GM12878 (cell line): Measurements from ENCODE around the gene GALNTL6.

Experiments used
- CHD1 ChIP-seq: IDR thresholded peaks from 2 replicates; pipeline ENCODE4 v1.6.1; 2012; ENCODE audit warnings: low read depth, low read length, improper control_type of control experiment
- EP300 ChIP-seq, 2 experiments: fragments of 150-350 bp in 1 of 2; IDR thresholded peaks; 2 replicates each; pipeline ENCODE4 v1.6.1; 2011 to 2012; ENCODE audit warnings: low read depth in 2 of 2, low read length in 2 of 2, borderline replicate concordance in 1 of 2, improper control_type of control experiment in 1 of 2, inconsistent platforms in 1 of 2; ENCODE audit not compliant: control insufficient read depth in 1 of 2
- HDAC6 ChIP-seq: fragments of 200-600 bp; sonication (generic); IDR thresholded peaks from one replicate; pipeline ENCODE4 v1.8.0; 2017; ENCODE audit warnings: antibody characterized with exemption; ENCODE audit not compliant: unreplicated experiment
- JUND ChIP-seq: IDR thresholded peaks from 2 replicates; pipeline ENCODE4 v1.6.1; 2012; ENCODE audit warnings: low read depth, mild to moderate bottlenecking, low read length, improper control_type of control experiment, moderate library complexity
- POLR2A ChIP-seq: IDR thresholded peaks from 2 replicates; pipeline ENCODE4 v1.6.1; 2011; ENCODE audit warnings: low read depth, mild to moderate bottlenecking, low read length
- POLR2AphosphoS2 ChIP-seq: IDR thresholded peaks from 2 replicates; pipeline ENCODE4 v1.6.1; 2011; ENCODE audit warnings: low read depth, mild to moderate bottlenecking, low read length, improper control_type of control experiment, moderate library complexity
- RELA ChIP-seq: fragments of 450-650 bp; IDR thresholded peaks from 2 replicates; pipeline ENCODE4 v1.8.0; 2014; ENCODE audit warnings: borderline replicate concordance; ENCODE audit not compliant: partially characterized antibody
- ZBTB33 ChIP-seq: fragments of 450-650 bp; IDR thresholded peaks from 2 replicates; pipeline ENCODE4 v1.6.1; 2017; ENCODE audit warnings: mild to moderate bottlenecking
- ZNF207 ChIP-seq: fragments of 450-650 bp; IDR thresholded peaks from 2 replicates; pipeline ENCODE4 v1.6.1; 2014; ENCODE audit warnings: antibody characterized with exemption, mild to moderate bottlenecking, borderline replicate concordance
- TF ChIP-seq, protein P1 (sequence below), 3 experiments: IDR thresholded peaks in 2 of 3; conservative IDR thresholded peaks in 1 of 3; 2 replicates each; pipeline ENCODE4 v1.5.1; 2011; ENCODE audit warnings: low read depth in 3 of 3, low read length in 3 of 3, mild to moderate bottlenecking in 3 of 3, control low read depth in 2 of 3, moderate library complexity in 2 of 3, inconsistent platforms in 1 of 3, mixed read lengths in 1 of 3; ENCODE audit not compliant: control insufficient read depth in 2 of 3, insufficient read depth in 1 of 3; ENCODE audit errors: extremely low read depth in 1 of 3

DNA sequence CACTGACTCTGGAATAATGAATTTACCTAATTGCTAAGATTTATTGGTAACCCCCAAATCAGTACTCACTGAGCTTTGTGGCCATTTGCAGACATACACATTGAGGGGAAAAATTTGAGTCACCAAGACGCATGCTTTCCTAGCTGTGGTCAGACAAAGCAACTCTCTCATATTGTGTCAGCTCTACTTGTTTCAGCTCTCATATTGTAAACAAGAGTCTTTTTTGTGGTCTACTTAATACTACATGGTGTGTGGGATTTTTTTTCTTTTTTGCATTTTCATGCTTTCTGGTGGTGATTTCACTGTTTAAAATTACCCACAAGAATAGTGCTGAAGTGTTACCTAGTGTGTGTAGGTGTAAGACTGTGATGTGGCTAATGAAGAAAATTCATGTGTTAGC lies 927.2 kb downstream of the GALNTL6 start:
- TF ChIP-seq, protein P1, sequence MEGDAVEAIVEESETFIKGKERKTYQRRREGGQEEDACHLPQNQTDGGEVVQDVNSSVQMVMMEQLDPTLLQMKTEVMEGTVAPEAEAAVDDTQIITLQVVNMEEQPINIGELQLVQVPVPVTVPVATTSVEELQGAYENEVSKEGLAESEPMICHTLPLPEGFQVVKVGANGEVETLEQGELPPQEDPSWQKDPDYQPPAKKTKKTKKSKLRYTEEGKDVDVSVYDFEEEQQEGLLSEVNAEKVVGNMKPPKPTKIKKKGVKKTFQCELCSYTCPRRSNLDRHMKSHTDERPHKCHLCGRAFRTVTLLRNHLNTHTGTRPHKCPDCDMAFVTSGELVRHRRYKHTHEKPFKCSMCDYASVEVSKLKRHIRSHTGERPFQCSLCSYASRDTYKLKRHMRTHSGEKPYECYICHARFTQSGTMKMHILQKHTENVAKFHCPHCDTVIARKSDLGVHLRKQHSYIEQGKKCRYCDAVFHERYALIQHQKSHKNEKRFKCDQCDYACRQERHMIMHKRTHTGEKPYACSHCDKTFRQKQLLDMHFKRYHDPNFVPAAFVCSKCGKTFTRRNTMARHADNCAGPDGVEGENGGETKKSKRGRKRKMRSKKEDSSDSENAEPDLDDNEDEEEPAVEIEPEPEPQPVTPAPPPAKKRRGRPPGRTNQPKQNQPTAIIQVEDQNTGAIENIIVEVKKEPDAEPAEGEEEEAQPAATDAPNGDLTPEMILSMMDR (IDR thresholded peaks at IDR 0.05 in 2 of 3, conservative IDR thresholded peaks at IDR 0.05 in 1 of 3; ENCODE audit: control insufficient read depth in 2 of 3, extremely low read depth in 1 of 3, insufficient read depth in 1 of 3, low read depth in 3 of 3, low read length in 3 of 3), result no peak
- TF ChIP-seq ZBTB33 (no peak), JUND (no peak), RELA (no peak), POLR2A (no peak), EP300 (IDR thresholded peaks at IDR 0.05; ENCODE audit: borderline replicate concordance in 1 of 2, control insufficient read depth in 1 of 2, low read depth in 2 of 2, low read length in 2 of 2) (no peak), CHD1 (no peak), ZNF207 (no peak), HDAC6 (no peak), POLR2AphosphoS2 (no peak)
